Kidney glomerular epithelial cell (primary cell): ENCODE measurements around the gene ACTN4.
"Not testable (repeated sequence)": the region's sequence is repeated elsewhere in the genome, so short reads cannot be mapped to it uniquely, and the experiment has no call there.

ENCODE experiments used
- DNase-seq: peaks from one replicate; lab custom pipeline; 2025; lab: John Stamatoyannopoulos, UW

ACTN4 gene

GRCh38 chr19:38647368-38647965, at the start of gene ACTN4:
Gene ACTN4, plus strand, starts transcription at chr19:38647649. Its CDS starts 97 bp downstream, at chr19:38647746.
- peak; percentile 93 for DNase-seq

- DNase-seq, result no peak
Observed at GRCh38 chr19:38599722-38600121, 47.7 kb upstream of the ACTN4 start.

GRCh38 chr19:38602856-38603255, 44.6 kb upstream of the ACTN4 start:
- not testable (repeated sequence) for DNase-seq

DNA sequence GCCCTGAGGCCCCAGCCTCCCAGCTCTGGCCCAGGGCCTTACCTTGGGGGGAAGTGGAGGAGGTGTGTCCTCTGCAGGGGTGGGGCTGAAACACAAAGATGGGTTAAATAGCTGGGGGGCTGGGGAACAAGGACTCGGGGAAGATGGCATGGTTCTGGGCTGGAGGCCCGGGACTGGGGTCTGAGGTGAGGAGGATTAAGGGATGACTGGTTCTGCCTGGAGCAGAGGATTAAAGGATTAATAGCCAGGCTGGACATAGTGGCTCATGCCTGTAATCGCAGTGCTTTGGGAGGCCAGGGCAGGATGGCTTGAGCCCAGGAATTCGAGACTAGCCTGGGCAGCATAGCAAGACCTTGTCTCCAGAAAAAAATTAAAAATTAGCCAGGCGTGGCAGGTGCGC, 41.3 kb upstream of the ACTN4 start:
- DNase-seq, result no peak

GRCh38 chr19:38614289-38614688, 33.2 kb upstream of the ACTN4 start:
- DNase-seq, result no peak

DNA sequence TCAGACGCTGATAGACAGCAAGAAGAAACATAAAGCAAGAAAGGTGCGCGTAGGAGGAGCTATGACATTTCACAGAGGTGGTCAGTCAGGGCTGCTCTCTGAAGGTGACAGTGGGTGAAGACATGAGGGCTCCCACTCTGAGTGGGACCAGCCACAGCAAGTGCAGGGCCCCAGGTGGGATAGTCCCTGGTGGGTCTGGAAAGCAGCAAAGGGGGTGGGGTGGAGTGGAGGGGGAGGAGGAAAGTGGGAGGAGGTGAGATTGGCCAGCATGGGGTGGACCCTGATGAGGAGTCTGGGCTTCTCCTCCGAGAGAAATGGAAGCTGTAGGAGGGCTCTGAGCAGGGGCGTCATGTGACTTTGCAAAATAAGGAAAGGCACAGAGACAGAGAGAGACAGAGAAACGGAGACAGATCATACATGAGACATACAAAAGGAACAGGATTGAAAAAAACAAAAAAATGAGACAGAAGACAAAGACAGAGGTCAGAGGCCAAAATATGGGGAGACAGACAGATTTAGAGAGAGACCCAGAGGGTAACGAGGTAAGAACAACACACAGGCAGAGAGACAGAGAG, 32.4 kb upstream of the ACTN4 start:
- no peak for DNase-seq

DNA sequence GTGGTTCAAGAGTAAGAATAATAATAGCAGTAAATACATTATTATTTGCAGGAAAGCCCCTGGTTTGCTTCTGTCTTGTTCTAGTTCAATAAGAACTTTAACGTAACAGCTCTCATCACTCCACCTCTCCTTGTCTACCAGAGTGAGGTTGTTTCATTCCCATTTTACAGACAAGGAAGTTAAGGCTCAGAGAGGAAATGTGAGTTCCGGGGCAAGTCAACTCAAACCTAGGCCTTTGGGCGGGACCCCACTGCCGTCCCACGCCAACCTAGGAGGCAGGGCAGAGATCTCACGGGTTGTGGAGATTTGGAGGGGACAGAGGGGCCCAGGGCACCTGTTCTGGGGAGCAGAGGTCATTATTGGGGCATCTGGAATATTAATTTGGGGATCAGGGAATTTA, 31.2 kb upstream of the ACTN4 start:
- DNase-seq, result no peak

- no peak for DNase-seq
Observed at GRCh38 chr19:38617283-38617763, 30.1 kb upstream of the ACTN4 start.

- DNase-seq, result no peak
Observed at GRCh38 chr19:38617764-38618589, 29.5 kb upstream of the ACTN4 start, which contains the start of gene MAP4K1. Gene MAP4K1, minus strand, starts transcription at chr19:38617953. Its CDS starts 58 bp downstream, at chr19:38617895.

DNA sequence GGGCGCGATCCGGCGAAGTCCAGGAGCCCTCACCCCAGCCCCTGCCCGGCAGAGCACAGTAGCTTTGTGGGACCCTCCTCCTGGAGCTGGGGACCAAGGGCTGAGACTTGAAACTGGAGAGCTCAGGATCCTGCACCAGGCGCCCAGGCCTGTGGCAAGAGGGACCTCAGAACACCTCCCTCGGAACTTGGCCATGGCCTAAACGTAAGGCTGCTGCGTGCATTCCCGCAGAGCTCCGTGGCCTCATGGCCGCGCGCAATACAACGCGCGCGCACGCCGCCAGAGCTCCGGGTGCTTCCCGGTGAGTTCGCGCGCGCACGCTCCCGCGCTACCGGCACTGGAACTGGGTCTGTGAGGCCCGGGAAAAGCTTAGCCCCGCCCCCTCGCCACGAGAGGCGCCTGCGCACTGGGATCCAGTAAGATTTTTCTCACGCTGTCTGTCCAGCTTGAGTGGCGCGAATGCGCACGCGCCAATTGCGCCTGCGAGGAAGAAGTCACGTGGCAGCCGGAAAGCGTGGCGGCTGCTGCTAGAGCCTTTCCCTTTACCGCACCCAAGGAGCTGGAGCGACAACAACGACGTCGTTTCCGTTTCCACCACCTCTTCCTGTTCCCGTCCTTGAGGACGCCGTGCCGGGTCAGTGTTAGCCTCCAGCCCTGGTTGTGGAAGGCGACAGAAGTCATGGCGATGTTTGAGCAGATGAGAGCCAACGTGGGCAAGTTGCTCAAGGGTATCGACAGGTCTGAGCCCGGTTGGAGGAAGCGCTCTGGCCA, 28.7 kb upstream of the ACTN4 start, which contains the start of gene EIF3K:
EIF3K (plus strand) TSS at position 599 of the 771 bp plus-strand sequence; CDS start at position 680, 81 bp downstream.
- DNase-seq, result peak; percentile 99

DNA sequence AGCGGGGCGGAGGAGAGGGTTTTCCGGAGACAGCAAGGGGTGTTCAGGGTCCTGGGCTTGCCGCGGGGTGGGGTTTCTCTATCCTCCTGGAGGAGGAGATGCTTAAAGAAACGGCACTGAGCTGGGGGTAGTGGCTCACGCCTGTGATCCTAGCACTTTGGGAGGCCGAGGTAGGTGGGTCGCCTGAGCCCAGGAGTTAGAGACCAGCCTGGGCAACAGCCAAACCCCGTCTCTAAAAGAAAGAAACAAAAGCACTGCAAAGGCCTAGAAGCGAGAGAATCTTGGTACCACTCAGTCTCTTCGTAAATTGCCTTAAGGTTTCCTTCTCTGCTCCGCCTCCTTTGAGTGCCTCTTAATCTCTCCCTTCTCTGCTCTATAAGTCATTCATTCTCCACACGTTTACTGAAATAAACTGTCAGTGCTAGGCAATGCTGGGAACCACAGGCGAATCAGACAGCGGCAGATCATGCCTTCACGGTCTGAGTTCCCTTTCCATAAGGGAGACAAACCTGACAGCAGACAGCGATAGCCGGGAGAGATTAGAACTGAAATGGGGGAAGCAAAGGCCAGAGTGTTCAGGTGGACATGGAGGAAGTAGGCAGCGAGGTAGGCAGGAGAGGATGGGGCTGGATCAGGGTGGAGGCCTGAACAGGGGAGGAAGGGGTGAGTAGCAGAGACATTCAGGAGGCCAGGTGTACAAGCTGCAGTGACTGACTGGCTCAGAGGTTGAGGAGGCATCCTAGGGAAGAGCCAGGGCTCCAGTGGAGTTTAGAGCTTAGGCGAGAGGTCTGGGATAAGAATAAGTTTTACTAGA, 27.9 kb upstream of the ACTN4 start:
- no peak for DNase-seq

- DNase-seq, result no peak
Observed at GRCh38 chr19:38624822-38625221, 22.6 kb upstream of the ACTN4 start.

DNA sequence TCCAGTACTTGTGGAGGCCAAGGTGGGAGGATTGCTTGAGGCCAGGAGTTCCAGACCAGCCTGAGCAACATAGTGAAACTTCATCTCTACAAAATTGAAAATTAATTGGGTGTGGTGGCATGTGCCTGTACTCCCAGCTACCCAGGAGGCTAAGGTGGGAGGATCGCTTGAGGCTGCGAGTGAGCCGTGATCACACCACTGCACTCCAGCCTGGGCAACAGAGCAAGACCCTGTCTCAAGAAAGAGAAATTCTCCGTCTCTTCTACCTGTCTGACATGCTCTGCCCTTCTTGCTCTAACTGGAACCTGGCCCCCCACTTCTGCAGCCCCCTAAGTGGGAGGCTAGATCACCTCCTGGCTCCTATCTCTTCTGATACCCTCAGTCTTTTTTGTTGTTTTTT, 21.0 kb upstream of the ACTN4 start:
- no peak for DNase-seq

DNA sequence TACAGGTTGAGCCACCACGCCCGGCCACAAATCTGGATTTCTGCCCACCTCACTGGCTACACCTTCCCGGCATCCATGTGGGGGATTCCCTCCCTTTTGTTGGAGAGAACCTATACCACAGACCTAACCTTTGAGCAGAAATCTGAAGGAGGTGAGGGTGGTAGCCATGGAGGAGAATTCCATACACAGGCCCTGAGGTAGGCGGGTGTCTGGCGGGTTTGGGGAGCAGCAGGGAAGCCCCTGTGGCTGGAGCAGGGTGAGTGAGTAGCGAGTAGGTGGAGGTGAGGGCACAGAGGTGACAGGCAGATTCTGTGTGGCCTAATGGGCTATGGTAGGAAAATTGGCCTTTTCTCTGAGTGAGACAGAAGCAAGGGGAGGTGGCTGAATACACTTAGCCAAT, 17.9 kb upstream of the ACTN4 start:
- DNase-seq, result no peak

- not testable (repeated sequence) for DNase-seq
Observed at GRCh38 chr19:38631301-38631700, 16.1 kb upstream of the ACTN4 start.

GRCh38 chr19:38631811-38632475, 15.5 kb upstream of the ACTN4 start:
- peak; percentile 2 for DNase-seq

DNA sequence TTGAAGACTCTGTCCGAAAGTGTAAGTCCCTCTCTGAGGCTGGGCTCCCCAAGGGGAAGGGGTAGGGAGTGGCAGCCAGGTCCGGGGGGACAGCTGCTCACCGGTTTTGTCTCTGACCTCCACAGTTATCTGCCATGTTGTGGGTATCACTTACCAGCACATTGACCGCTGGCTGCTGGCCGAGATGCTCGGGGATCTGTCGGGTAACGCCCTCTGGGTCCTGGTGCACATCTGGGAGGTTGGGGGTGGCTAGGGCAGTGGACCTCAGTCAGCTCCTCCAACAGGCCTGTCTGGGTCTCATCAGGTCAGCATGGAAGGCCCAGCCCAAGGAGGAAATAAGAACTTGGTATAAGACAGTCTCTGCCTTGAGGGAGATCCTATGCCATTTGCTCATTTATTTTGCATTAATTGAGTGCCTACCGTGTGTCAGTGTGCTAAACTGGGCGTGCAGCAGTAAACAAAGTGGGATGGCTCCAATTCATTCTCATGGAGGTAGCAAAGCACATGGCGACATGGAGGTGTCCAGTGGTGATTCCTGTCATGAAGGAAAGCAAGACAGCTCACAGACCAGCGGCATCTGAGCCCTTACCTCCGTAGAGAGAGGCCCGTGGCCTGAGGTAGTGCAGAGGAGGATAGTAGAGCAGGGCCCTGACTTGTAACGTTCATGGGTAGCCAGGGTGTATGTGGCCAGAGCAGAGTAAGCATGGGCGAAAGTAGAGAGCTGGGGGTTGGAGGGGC, 14.8 kb upstream of the ACTN4 start:
- no peak for DNase-seq

GRCh38 chr19:38634757-38635482, 12.5 kb upstream of the ACTN4 start:
- peak; percentile 38 for DNase-seq
